OCI-M1 (cell line): Measurements from ENCODE around the gene OPN1LW.
"Not testable (repeated sequence)": the region's sequence is repeated elsewhere in the genome, so short reads cannot be mapped to it uniquely, and the experiment has no call there.

ENCODE experiments used
- DNase-seq: peaks from one replicate; lab custom pipeline; 2025; lab: John Stamatoyannopoulos, UW

The OPN1LW gene

GRCh38 chrX:154135458-154136229, 8.4 kb upstream of the OPN1LW start:
- DNase-seq: no peak

GRCh38 chrX:154136627-154137161, 7.3 kb upstream of the OPN1LW start:
- peak; percentile 55 for DNase-seq

- DNase-seq: no peak
Observed at GRCh38 chrX:154138857-154139256, 5.2 kb upstream of the OPN1LW start.

- DNase-seq: no peak
Observed at GRCh38 chrX:154140206-154140605, 3.8 kb upstream of the OPN1LW start.

- DNase-seq: no peak
Observed at GRCh38 chrX:154140742-154141141, 3.3 kb upstream of the OPN1LW start.

GRCh38 chrX:154142386-154142785, 1.7 kb upstream of the OPN1LW start:
- DNase-seq: no peak

GRCh38 chrX:154142950-154143745, 895 bp upstream of the OPN1LW start:
- DNase-seq: no peak

GRCh38 chrX:154151030-154151429, 7.0 kb downstream of the OPN1LW start:
- DNase-seq: not testable (repeated sequence)

GRCh38 chrX:154156221-154156620, 12.2 kb downstream of the OPN1LW start:
- DNase-seq: not testable (repeated sequence)

- DNase-seq: not testable (repeated sequence)
Observed at GRCh38 chrX:154157207-154157606, 13.2 kb downstream of the OPN1LW start.

- not testable (repeated sequence) for DNase-seq
Observed at GRCh38 chrX:154159345-154159744, 15.3 kb downstream of the OPN1LW start.

GRCh38 chrX:154164902-154165301, 20.9 kb downstream of the OPN1LW start:
- not testable (repeated sequence) for DNase-seq

GRCh38 chrX:154168384-154168783, 24.3 kb downstream of the OPN1LW start:
- not testable (repeated sequence) for DNase-seq

GRCh38 chrX:154172535-154172943, 28.5 kb downstream of the OPN1LW start:
- not testable (repeated sequence) for DNase-seq

GRCh38 chrX:154174356-154174755, 30.3 kb downstream of the OPN1LW start:
- not testable (repeated sequence) for DNase-seq

GRCh38 chrX:154182296-154182695, 38.3 kb downstream of the OPN1LW start, which contains the start of gene OPN1MW:
OPN1MW (plus strand) TSS chrX:154182596; CDS start chrX:154182678, 82 bp downstream.
- DNase-seq: not testable (repeated sequence)

- not testable (repeated sequence) for DNase-seq
Observed at GRCh38 chrX:154183794-154184193, 39.8 kb downstream of the OPN1LW start.

GRCh38 chrX:154192846-154193245, 48.8 kb downstream of the OPN1LW start:
- DNase-seq: not testable (repeated sequence)

- not testable (repeated sequence) for DNase-seq
Observed at GRCh38 chrX:154194316-154194715, 50.3 kb downstream of the OPN1LW start.

- DNase-seq: not testable (repeated sequence)
Observed at GRCh38 chrX:154196466-154196865, 52.4 kb downstream of the OPN1LW start.
